Epithelial cell of proximal tubule (primary cell): ENCODE results near the gene AIF1. TPM values are rescaled to one million over a fixed set of nuclear protein-coding genes. Genes with fewer than 3 reads are reported as not detected.

Experiments used
- DNase-seq: peaks from one replicate; pipeline ENCODE4 v3.0.0-alpha.2; 2011; ENCODE audit warnings: low read depth
- H3K4me3 ChIP-seq: 2 replicates; pipeline ENCODE4 v1.5.1; 2011; ENCODE audit warnings: low read depth, mild to moderate bottlenecking, low read length
- total RNA-seq: library from RNA; depleted of rRNA; stranded (reverse); fragments of >200 nt; gene quantifications from 2 replicates; pipeline ENCODE4 v1.2.3, GENCODE V29; 2015
- TF ChIP-seq, protein P1 (sequence below): conservative IDR thresholded peaks from 2 replicates; pipeline ENCODE4 v1.5.1; 2012; ENCODE audit warnings: low read depth, mild to moderate bottlenecking, low read length

The AIF1 gene
- total RNA-seq, 1 donor from 2014 or later, result not detected

DNA sequence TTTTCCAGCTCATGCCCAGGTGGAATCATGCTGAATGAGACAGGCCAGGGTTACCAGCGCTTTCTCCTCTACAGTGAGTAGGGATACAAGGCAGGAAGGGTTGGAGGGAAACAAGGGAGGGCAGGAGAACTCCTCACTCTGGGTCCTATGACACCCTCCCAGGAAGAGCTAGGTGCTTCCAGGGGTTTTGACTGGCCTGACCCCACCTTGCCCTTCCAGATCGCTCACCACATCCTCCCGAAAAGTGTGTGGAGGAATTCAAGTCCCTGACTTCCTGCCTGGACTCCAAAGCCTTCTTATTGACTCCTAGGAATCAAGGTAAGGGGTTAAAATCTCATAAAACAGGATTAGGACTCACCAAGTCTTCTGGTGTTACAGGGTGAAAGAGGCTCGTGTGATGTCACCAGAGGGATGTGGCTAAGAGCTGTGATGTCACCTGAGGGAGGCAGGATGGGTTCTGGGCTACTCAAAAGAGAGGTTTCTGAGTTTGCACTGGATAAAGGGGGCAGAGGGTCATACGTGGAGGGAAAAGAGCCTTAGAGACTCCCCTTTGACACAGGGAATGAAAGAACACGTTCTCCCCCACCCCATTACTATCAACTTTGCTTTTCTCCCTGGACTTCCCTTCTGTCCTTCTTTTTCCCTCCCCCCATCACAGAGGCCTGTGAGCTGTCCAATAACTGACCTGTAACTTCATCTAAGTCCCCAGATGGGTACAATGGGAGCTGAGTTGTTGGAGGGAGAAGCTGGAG, 42.5 kb downstream of the AIF1 start:
- TF ChIP-seq, protein P1, sequence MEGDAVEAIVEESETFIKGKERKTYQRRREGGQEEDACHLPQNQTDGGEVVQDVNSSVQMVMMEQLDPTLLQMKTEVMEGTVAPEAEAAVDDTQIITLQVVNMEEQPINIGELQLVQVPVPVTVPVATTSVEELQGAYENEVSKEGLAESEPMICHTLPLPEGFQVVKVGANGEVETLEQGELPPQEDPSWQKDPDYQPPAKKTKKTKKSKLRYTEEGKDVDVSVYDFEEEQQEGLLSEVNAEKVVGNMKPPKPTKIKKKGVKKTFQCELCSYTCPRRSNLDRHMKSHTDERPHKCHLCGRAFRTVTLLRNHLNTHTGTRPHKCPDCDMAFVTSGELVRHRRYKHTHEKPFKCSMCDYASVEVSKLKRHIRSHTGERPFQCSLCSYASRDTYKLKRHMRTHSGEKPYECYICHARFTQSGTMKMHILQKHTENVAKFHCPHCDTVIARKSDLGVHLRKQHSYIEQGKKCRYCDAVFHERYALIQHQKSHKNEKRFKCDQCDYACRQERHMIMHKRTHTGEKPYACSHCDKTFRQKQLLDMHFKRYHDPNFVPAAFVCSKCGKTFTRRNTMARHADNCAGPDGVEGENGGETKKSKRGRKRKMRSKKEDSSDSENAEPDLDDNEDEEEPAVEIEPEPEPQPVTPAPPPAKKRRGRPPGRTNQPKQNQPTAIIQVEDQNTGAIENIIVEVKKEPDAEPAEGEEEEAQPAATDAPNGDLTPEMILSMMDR, result no peak
- H3K4me3 ChIP-seq, result no peak overlapping the region
- no peak for DNase-seq

- DNase-seq, result no peak
- TF ChIP-seq, protein P1, result no peak
- H3K4me3 ChIP-seq, result peak overlapping the region; percentile 5
These were observed 43.2 kb downstream of the AIF1 start for GRCh38 chr6:31658158-31658688.

DNA sequence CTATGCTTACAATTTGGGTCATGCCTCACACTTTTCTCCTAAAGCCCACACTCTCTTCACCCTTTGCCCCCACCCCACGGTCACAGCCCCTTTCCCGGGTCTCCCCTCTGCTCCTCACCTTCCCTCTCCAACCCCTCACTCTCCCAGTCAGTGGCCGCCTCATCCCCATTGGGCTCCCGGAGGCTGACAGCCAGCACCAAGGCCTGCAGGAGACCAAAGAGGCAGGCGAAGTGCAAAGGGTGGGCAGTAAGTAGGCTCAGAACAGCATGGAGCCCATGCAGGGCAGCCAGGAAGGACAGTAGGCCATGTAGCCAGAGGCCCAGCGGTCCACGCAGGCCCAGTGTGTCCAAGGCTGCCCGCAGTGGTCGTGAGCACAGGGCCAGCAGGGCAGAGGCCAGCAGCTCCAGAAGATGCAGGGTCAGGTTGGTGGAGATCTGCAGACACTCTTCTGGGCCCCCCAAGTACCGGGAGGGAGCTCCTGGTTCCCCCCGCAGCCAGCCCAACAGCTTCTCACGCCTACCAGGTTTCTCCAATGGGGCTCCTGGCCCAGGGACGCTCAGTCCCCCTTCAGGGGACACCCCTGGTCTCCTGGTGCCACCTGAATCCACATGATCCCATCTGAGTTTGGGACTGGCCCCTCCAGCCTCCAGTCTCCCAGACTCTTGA, 44.1 kb downstream of the AIF1 start:
- H3K4me3 ChIP-seq, result peak overlapping the region; percentile 85
- TF ChIP-seq, protein P1, result no peak
- DNase-seq, result no peak

- H3K4me3 ChIP-seq, result peak overlapping the region; percentile 85
- TF ChIP-seq, protein P1, result no peak
- no peak for DNase-seq
These were observed 44.8 kb downstream of the AIF1 start for GRCh38 chr6:31659649-31660380.

- TF ChIP-seq, protein P1, result no peak
- peak within 1 kb of the TSS; percentile 85 for H3K4me3 ChIP-seq
- DNase-seq, result no peak
These were observed 45.6 kb downstream of the AIF1 start, which contains the start of gene C6orf47 for GRCh38 chr6:31660381-31661261. Gene C6orf47, minus strand, starts transcription at chr6:31660778. Its CDS starts 831 bp downstream, at chr6:31659947.
